GM18870 (cell line): ENCODE results near the gene PBRM1.
A peak's percentile ranks its signal among the peaks of the same experiment; 100 is the strongest.

Experiments used
- ATAC-seq: cut with Tn5 transposase; IDR thresholded peaks from one replicate; pipeline ENCODE4 v1.9.1; 2021; ENCODE audit warnings: moderate library complexity; ENCODE audit not compliant: unreplicated experiment

Gene PBRM1

GRCh38 chr3:52670621-52671521 is 14.8 kb downstream of the PBRM1 start:
- peak; percentile 76 for ATAC-seq

GRCh38 chr3:52663098-52663497 is 22.6 kb downstream of the PBRM1 start:
- no peak for ATAC-seq

GRCh38 chr3:52660046-52660445 is 25.7 kb downstream of the PBRM1 start:
- ATAC-seq = no peak

GRCh38 chr3:52655895-52656294 is 29.8 kb downstream of the PBRM1 start:
- ATAC-seq = no peak

GRCh38 chr3:52651592-52651991 is 34.1 kb downstream of the PBRM1 start:
- no peak for ATAC-seq

DNA sequence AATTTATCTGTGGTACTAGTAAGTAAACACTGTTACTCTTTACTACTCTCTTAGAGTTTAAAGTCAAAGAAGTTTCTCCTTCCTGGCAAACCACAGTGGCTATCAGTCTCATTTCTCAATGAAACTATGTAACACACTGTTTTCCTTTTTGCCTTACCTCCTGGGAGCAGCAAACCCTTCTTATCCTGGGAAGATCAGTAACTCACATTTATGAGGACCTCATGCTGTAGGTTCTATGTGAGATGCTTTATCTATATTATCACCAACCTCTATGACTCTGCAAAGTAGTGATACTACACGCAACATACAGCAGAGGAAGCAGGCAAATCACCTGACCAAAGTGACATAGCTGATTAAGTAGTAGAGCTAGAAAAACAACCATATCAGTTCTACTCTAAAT is 35.3 kb downstream of the PBRM1 start:
- no peak for ATAC-seq

GRCh38 chr3:52649461-52650210 is 36.1 kb downstream of the PBRM1 start:
- ATAC-seq = no peak

- no peak for ATAC-seq
Measured at GRCh38 chr3:52645549-52645948, 40.2 kb downstream of the PBRM1 start.

- no peak for ATAC-seq
Measured at GRCh38 chr3:52636673-52637072, 49.0 kb downstream of the PBRM1 start.

DNA sequence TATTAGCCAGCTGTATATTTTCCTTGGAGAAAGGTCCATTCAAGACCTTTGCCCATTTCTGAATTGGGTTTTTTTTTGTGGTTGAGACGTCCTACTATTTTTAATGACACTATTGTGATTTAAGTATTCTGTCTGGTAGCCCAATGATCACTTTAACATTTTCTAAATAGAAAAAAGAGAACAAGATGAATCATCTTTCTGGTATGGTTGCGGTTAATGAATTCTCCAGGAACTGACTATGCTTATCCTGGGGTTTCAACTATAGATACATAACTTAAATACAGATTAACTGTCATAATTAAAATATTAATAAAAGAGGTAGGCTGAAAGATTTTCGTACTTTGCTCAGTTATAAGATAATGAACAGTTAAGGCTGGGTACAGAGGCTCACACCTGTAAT is 51.9 kb downstream of the PBRM1 start:
- ATAC-seq = no peak

GRCh38 chr3:52625041-52625440 is 60.7 kb downstream of the PBRM1 start:
- no peak for ATAC-seq

DNA sequence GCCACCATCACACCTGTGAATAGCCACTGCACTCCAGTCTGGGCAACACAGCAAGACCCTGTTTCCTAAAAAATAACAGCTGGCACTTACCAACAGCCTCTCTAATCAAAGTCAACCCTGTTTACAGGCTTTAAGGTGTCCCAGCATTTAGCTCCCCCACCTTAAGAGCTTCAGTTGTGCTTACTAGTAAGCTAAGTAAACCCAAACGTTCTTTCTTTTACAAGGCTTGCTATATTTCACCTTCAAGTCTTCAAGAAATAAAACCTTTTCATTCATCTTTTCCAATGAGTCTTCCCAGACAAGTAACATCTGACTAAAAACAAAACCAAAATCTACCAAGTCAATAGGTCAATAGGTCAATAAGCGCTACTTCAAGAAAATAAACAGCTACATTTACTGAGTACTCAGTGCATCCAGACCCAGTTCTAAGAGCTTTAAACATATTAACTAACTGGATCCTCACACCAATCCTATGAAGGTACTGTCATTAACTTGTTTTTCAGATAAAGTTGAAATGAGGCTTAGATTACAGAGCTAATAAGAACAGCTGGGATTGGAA is 62.4 kb downstream of the PBRM1 start:
- no peak for ATAC-seq

- no peak for ATAC-seq
Measured at GRCh38 chr3:52620580-52620979, 65.1 kb downstream of the PBRM1 start.

GRCh38 chr3:52615166-52615565 is 70.5 kb downstream of the PBRM1 start:
- ATAC-seq = no peak

- ATAC-seq = no peak
Measured at GRCh38 chr3:52614689-52615088, 71.0 kb downstream of the PBRM1 start.

DNA sequence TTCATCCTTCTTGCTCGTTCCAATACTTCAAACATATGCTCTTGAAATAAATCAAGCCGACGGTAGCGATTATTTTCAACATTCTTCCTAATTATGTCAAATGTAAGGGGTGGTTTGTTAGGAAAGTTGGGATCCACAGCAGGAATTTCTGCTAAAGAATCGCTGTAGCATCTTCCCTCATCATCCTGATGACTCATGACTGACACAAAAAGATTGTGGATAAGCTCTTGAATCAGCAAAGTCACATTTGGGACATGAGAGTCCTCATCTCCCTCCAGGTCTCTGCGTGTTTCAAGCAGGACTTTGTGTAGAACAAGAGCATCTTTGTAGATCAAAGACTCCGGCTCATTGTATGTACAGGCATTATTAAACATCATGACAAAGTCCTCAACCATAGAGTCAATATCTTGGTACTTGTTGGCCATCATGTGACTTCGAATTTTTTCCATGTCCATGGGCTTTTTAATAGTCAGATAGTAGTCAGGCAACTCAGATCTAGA is 76.3 kb downstream of the PBRM1 start:
- no peak for ATAC-seq

DNA sequence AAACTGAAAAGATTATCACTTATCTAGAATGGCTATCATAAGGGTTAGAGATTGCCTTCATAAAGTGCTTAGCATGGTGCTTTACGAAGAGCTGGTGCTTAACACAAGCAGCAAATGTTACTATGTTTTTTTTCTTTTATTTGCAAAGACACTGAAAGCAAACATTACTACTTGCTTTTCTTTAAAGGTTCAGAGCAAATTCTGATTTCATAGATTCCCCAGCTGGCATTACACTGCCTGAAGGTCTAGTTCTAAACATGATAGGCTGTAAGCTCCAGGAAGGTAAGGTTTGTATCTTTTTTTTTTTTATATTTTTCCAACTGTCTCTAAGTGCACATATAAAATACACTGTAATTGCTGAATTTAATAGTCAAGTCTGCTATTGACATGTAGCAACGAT is 77.4 kb downstream of the PBRM1 start:
- no peak for ATAC-seq

DNA sequence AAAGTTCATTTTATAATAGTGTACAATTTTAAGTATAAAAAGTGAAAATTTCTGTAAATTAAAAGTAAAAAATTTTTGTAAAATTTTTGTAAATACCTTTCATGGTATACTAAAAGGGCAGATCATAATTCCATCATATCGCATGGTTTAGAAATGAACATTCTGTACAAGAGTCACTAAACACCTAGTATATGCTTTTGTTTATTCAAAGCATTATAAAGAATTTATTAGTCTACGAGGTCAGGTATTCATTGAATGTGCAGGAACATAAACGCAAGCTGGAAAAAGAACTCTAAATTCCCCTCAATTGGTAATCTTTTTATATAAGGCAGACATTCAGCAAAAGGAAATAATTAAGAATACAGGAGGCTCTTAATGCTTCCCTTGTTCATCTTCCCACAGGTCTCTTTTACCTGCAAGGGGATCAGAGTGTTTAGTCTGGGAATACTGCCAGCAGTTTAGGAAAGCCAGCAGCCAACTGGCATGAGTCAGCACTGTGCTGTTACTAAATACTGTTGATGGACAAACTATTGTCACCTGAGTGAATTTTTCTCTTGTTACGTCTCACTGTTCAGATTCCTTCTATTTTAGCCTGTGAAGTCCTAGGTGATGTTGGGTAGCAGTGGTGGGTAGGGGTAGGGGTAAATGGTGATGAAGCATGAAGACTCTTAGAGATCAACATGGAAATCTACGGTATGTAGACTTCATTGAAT is 79.2 kb downstream of the PBRM1 start:
- no peak for ATAC-seq

DNA sequence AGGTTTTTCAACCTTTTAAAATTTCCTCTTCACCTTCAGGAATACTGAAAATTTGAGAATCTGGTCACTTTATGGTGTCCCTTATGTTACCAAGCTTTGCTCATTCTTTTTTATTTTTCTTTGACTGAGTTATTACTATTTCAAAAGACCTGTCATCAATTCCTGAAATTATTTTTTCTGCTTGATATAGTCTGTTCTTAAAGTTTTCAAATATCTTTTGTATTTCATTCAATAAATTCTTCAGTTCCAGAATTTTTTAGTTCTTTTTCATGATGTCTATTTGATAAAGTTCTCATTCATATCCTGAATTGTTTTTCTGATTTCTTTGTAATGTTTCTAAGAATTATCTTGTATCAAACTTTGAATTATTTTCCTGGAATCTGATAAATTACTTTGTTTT is 85.5 kb downstream of the PBRM1 start:
- ATAC-seq = no peak

GRCh38 chr3:52596658-52597265 is 89.0 kb downstream of the PBRM1 start:
- no peak for ATAC-seq

- ATAC-seq = no peak
Measured at GRCh38 chr3:52593103-52593502, 92.6 kb downstream of the PBRM1 start.
